IMR-90 (cell line): ENCODE data around the gene ABCC5. TPM values are rescaled to one million over a fixed set of nuclear protein-coding genes. Genes with fewer than 3 reads are reported as not detected.

Source experiments
- ATAC-seq: fragments of 200-7000 bp; cut with Tn5 transposase; 2 replicates; pipeline ENCODE4 v1.9.1; 2020; ENCODE audit warnings: low read depth, mild to moderate bottlenecking, moderate library complexity
- BruUV-seq: library from RNA; stranded (reverse); fragments of 400-500 nt; replicated peaks from 2 replicates; lab custom pipeline; 2021; lab: Mats Ljungman, UMichigan
- CTCF ChIA-PET: fragments of 300-600 bp; formaldehyde crosslinking; extraction: SDS; loops from one replicate; lab custom pipeline; 2021; ENCODE audit warnings: antibody characterized with exemption; lab: Yijun Ruan, JAX
- POLR2A ChIA-PET: fragments of 300-600 bp; sonication (Branson Sonifier 250); formaldehyde crosslinking; loops from one replicate; lab custom pipeline; 2022; ENCODE audit warnings: antibody characterized with exemption; ENCODE audit not compliant: unreplicated experiment; lab: Charles Lee
- DNase-seq: peaks from one replicate; pipeline ENCODE4 v3.0.0; 2013
- H2AFZ ChIP-seq: replicated peaks from 2 replicates; pipeline ENCODE3; 2013; ENCODE audit warnings: low read length, mild to moderate bottlenecking; ENCODE audit not compliant: poor library complexity
- H2AK5ac ChIP-seq: 2 replicates; pipeline ENCODE4 v1.6.1; 2013; ENCODE audit warnings: low read depth, low read length, inconsistent platforms
- H2AK9ac ChIP-seq: replicated peaks from 2 replicates; pipeline ENCODE3; 2013; ENCODE audit warnings: mild to moderate bottlenecking, low read depth, low read length, moderate library complexity; ENCODE audit not compliant: poor library complexity
- H2BK120ac ChIP-seq: 2 replicates; pipeline ENCODE4 v1.6.1; 2013; ENCODE audit warnings: low read depth, low read length, inconsistent platforms
- H2BK15ac ChIP-seq: 3 replicates; pipeline ENCODE4 v1.6.1; 2013; ENCODE audit warnings: low read depth, low read length, inconsistent platforms
- H2BK20ac ChIP-seq: 2 replicates; pipeline ENCODE4 v1.6.1; 2013; ENCODE audit warnings: low read depth, mild to moderate bottlenecking, inconsistent platforms, low read length, moderate library complexity
- H2BK5ac ChIP-seq: 2 replicates; pipeline ENCODE4 v1.6.1; 2013; ENCODE audit warnings: mild to moderate bottlenecking, low read depth, low read length, inconsistent platforms; ENCODE audit not compliant: poor library complexity, severe bottlenecking
- H3K14ac ChIP-seq: replicated peaks from 2 replicates; pipeline ENCODE4 v1.6.1; 2013; ENCODE audit warnings: low read depth, low read length, inconsistent platforms
- H3K18ac ChIP-seq: 2 replicates; pipeline ENCODE4 v1.6.1; 2013; ENCODE audit warnings: low read depth, low read length, control low read depth
- H3K23ac ChIP-seq: 2 replicates; pipeline ENCODE4 v1.6.1; 2013; ENCODE audit warnings: low read depth, low read length, inconsistent platforms
- H3K27ac ChIP-seq: 2 replicates; pipeline ENCODE4 v1.5.1; 2013; ENCODE audit warnings: mild to moderate bottlenecking, control low read depth, low read length; ENCODE audit not compliant: insufficient read depth
- H3K27me3 ChIP-seq: 2 replicates; pipeline ENCODE4 v1.6.1; 2013; ENCODE audit warnings: low read length; ENCODE audit not compliant: control insufficient read depth, insufficient read depth
- H3K36me3 ChIP-seq: 2 replicates; pipeline ENCODE4 v1.6.1; 2013; ENCODE audit warnings: low read length, mixed read lengths; ENCODE audit not compliant: control insufficient read depth, insufficient read depth
- H3K4ac ChIP-seq: 2 replicates; pipeline ENCODE4 v1.6.1; 2013; ENCODE audit warnings: low read depth, low read length, inconsistent platforms
- H3K4me1 ChIP-seq: 2 replicates; pipeline ENCODE4 v1.6.1; 2013; ENCODE audit warnings: low read length, mixed read lengths; ENCODE audit not compliant: control insufficient read depth, insufficient read depth
- H3K4me2 ChIP-seq: 2 replicates; pipeline ENCODE4 v1.6.1; 2013; ENCODE audit warnings: low read depth, mild to moderate bottlenecking, control low read depth, low read length, moderate library complexity
- H3K4me3 ChIP-seq: 2 replicates; pipeline ENCODE4 v1.5.1; 2013; ENCODE audit warnings: low read depth, mild to moderate bottlenecking, control low read depth, low read length, moderate library complexity; ENCODE audit not compliant: insufficient read depth
- H3K56ac ChIP-seq: 2 replicates; pipeline ENCODE4 v1.6.1; 2013; ENCODE audit warnings: low read length, inconsistent platforms; ENCODE audit not compliant: insufficient read depth; ENCODE audit errors: extremely low read depth
- H3K79me1 ChIP-seq, 2 experiments: 2 replicates each; pipeline ENCODE4 v1.6.1; 2013; ENCODE audit warnings: low read length in 2 of 2, inconsistent platforms in 1 of 2, low read depth in 1 of 2
- H3K9ac ChIP-seq: 2 replicates; pipeline ENCODE4 v1.6.1; 2013; ENCODE audit warnings: low read depth, low read length, control low read depth
- H3K9me1 ChIP-seq: 2 replicates; pipeline ENCODE4 v1.6.1; 2013; ENCODE audit warnings: low read length, inconsistent platforms; ENCODE audit not compliant: insufficient read depth
- H3K9me3 ChIP-seq: 2 replicates; pipeline ENCODE4 v1.6.1; 2013; ENCODE audit warnings: low read length; ENCODE audit not compliant: control insufficient read depth, insufficient read depth
- H4K20me1 ChIP-seq: 2 replicates; pipeline ENCODE4 v1.6.1; 2013; ENCODE audit warnings: low read length, inconsistent platforms; ENCODE audit not compliant: insufficient read depth
- H4K5ac ChIP-seq: 2 replicates; pipeline ENCODE4 v1.6.1; 2013; ENCODE audit warnings: mild to moderate bottlenecking, low read depth, low read length, control low read depth
- H4K8ac ChIP-seq, 2 experiments: 2 replicates each; pipeline ENCODE4 v1.6.1; 2013; ENCODE audit warnings: low read depth in 2 of 2, low read length in 2 of 2, control low read depth in 1 of 2, inconsistent platforms in 1 of 2
- H4K91ac ChIP-seq: 2 replicates; pipeline ENCODE4 v1.6.1; 2013; ENCODE audit warnings: low read depth, low read length, inconsistent platforms; ENCODE audit not compliant: insufficient read depth
- BHLHE40 ChIP-seq: fragments of 150-350 bp; IDR thresholded peaks from 2 replicates; pipeline ENCODE4 v1.6.1; 2016; ENCODE audit warnings: mild to moderate bottlenecking, low read depth, low read length
- CEBPB ChIP-seq: IDR thresholded peaks from 2 replicates; pipeline ENCODE4 v1.6.1; 2012; ENCODE audit warnings: low read depth, low read length, improper control_type of control experiment
- CHD1 ChIP-seq: IDR thresholded peaks from 2 replicates; pipeline ENCODE4 v1.6.1; 2012; ENCODE audit warnings: low read depth, low read length, improper control_type of control experiment
- FOS ChIP-seq: fragments of 150-350 bp; IDR thresholded peaks from 2 replicates; pipeline ENCODE4 v1.6.1; 2016; ENCODE audit warnings: low read depth, low read length
- MAFK ChIP-seq: IDR thresholded peaks from 2 replicates; pipeline ENCODE4 v1.6.1; 2012; ENCODE audit warnings: low read depth, low read length, improper control_type of control experiment
- MAZ ChIP-seq: IDR thresholded peaks from 2 replicates; pipeline ENCODE4 v1.6.1; 2012; ENCODE audit warnings: low read depth, mild to moderate bottlenecking, low read length, improper control_type of control experiment, moderate library complexity, borderline replicate concordance
- MXI1 ChIP-seq: IDR thresholded peaks from 2 replicates; pipeline ENCODE4 v1.6.1; 2012; ENCODE audit warnings: low read depth, mild to moderate bottlenecking, low read length, moderate library complexity, borderline replicate concordance
- NFE2L2 ChIP-seq: fragments of 150-350 bp; IDR thresholded peaks from 2 replicates; pipeline ENCODE4 v1.6.1; 2016; ENCODE audit warnings: low read depth, mild to moderate bottlenecking, low read length
- POLR2A ChIP-seq: IDR thresholded peaks from 2 replicates; pipeline ENCODE4 v1.6.1; 2012; ENCODE audit warnings: mild to moderate bottlenecking, low read depth, low read length
- RAD21 ChIP-seq: IDR thresholded peaks from 2 replicates; pipeline ENCODE4 v1.6.1; 2012; ENCODE audit warnings: low read length, improper control_type of control experiment
- RCOR1 ChIP-seq: IDR thresholded peaks from 2 replicates; pipeline ENCODE4 v1.6.1; 2012; ENCODE audit warnings: mild to moderate bottlenecking, low read length, improper control_type of control experiment; ENCODE audit not compliant: insufficient replicate concordance
- RFX5 ChIP-seq: IDR thresholded peaks from 2 replicates; pipeline ENCODE4 v1.8.0; 2012; ENCODE audit warnings: low read depth, mild to moderate bottlenecking, low read length, moderate library complexity
- SMC3 ChIP-seq: fragments of 150-350 bp; IDR thresholded peaks from 2 replicates; pipeline ENCODE4 v1.6.1; 2016; ENCODE audit warnings: low read depth, mild to moderate bottlenecking, antibody characterized with exemption, low read length, moderate library complexity
- WGBS, 2 experiments: methylation state at CpG; one replicate each; pipeline versions ENCODE4 v1.1.5 to v1.1.7; 2013; ENCODE audit warnings: missing lambda C conversion rate in 2 of 2; ENCODE audit not compliant: insufficient read length in 1 of 2; ENCODE audit errors: extremely low coverage in 2 of 2; 5-methylcytosine and 5-hydroxymethylcytosine counted together
- dilution Hi-C: fragments of 300-500 bp; cut with HindIII; formaldehyde crosslinking; loops from one replicate; pipeline ENCODE4 v1.14.3; 2018; ENCODE audit warnings: low sequenced_read_pairs; ENCODE audit not compliant: unreplicated experiment
- in situ Hi-C: fragments of 300-500 bp; cut with MboI; formaldehyde crosslinking; loops from 3 replicates; pipeline ENCODE4 v1.14.3; 2019; ENCODE audit warnings: low sequenced_read_pairs, inconsistent platforms, mixed read lengths
- intact Hi-C: fragments of 100-400 bp; cut with micrococcal nuclease; formaldehyde crosslinking; loops from 2 replicates; pipeline ENCODE4 v1.10.0; 2022
- polyA plus RNA-seq, 3 experiments: library from polyadenylated mRNA; depleted of rRNA; stranded (reverse); fragments of >200 nt; gene quantifications; 2 replicates each; pipeline ENCODE4 v1.2.3, GENCODE V29; 2012; ENCODE audit warnings: low replicate concordance in 1 of 3
- total RNA-seq: library from RNA; depleted of rRNA; stranded (reverse); fragments of >200 nt; gene quantifications from 2 replicates; pipeline ENCODE4 v1.2.3, GENCODE V29; 2012
- TF ChIP-seq, protein P1 (sequence below): fragments of 150-350 bp; IDR thresholded peaks from 2 replicates; pipeline ENCODE4 v1.6.1; 2016; ENCODE audit warnings: low read depth, mild to moderate bottlenecking, low read length, moderate library complexity, borderline replicate concordance
- TF ChIP-seq, protein P2 (sequence below): fragments of 150-350 bp; IDR thresholded peaks from 2 replicates; pipeline ENCODE4 v1.6.1; 2017; ENCODE audit warnings: mild to moderate bottlenecking, antibody characterized with exemption, low read length, low read depth
- TF ChIP-seq, protein P3 (sequence below): conservative IDR thresholded peaks from 2 replicates; pipeline ENCODE4 v1.5.1; 2012; ENCODE audit warnings: mild to moderate bottlenecking, low read depth, low read length, improper control_type of control experiment

ABCC5 gene
- total and polyA plus RNA-seq, 2 of the 4 experiments (the other 2 are of a cell fraction): 8.4 to 17.7 TPM

DNA sequence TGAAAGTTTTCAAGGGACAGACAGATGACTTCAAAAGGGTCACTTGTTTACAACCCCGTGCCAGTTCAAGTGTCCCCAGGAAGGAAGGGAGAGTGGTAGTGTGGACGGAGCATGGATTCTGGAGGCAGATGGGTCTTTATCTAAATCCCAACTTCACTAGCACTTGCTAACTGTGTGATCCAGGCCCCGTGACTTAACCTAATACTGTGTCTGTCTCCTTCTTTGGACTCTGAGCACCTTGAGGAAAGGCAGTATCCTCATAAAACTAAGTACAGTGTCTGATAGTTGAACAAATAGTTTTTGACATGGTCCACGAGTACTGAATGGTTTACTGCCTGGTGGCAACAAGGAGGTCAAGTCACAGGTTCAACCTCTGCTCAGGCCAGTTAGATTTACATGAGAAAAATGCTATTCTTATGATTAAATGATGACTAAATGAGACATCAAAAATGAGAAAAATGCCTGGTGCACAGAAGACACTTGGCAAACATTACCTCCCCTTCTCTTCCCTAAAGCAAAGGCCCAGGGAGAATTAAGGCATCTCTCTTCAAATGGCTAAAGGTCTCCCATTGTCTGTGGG lies 48.9 kb downstream of the ABCC5 start:
- WGBS, 2 experiments: no CpG with 5 or more reads among the region's 4 CpGs
- Histone ChIP-seq H2BK5ac (no peak overlapping the region), H3K9ac (no peak overlapping the region), H3K9me3 (no peaks in the 10 kb centered on the region), H3K79me1 (no peaks in the 10 kb centered on the region), H3K27me3 (no peaks in the 10 kb centered on the region), H3K36me3 (peaks cover 44% of the 10 kb centered on the region), H2AK9ac (peak overlapping the region; percentile 20), H3K14ac (no peak overlapping the region), H2BK15ac (no peak overlapping the region), H3K4ac (no peak overlapping the region), H2AFZ (no peak overlapping the region), H2BK20ac (no peak overlapping the region), H4K20me1 (no peaks in the 10 kb centered on the region), H3K4me3 (no peak overlapping the region), H3K4me1 (peaks cover 3% of the 10 kb centered on the region; the same call in 1 of the 2 replicates), H4K8ac (no peak overlapping the region), H3K56ac (no peak overlapping the region), H3K27ac (no peak overlapping the region), H4K5ac (no peak overlapping the region), H2BK120ac (no peak overlapping the region), H3K4me2 (no peak overlapping the region), H3K23ac (no peak overlapping the region), H3K18ac (no peak overlapping the region), H4K91ac (no peak overlapping the region), H2AK5ac (no peak overlapping the region), H3K9me1 (peaks cover 4% of the 10 kb centered on the region; the same call in 1 of the 2 replicates)
- in situ Hi-C loops: no loop called here
- intact Hi-C loops: no loop called here
- no TSS peak for BruUV-seq
- dilution Hi-C loops: no loop called here
- POLR2A ChIA-PET: no interaction called here
- TF ChIP-seq, protein P1, sequence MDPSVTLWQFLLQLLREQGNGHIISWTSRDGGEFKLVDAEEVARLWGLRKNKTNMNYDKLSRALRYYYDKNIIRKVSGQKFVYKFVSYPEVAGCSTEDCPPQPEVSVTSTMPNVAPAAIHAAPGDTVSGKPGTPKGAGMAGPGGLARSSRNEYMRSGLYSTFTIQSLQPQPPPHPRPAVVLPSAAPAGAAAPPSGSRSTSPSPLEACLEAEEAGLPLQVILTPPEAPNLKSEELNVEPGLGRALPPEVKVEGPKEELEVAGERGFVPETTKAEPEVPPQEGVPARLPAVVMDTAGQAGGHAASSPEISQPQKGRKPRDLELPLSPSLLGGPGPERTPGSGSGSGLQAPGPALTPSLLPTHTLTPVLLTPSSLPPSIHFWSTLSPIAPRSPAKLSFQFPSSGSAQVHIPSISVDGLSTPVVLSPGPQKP: no peak
- TF ChIP-seq RFX5: no peak
- TF ChIP-seq BHLHE40: no peak
- TF ChIP-seq, protein P2, sequence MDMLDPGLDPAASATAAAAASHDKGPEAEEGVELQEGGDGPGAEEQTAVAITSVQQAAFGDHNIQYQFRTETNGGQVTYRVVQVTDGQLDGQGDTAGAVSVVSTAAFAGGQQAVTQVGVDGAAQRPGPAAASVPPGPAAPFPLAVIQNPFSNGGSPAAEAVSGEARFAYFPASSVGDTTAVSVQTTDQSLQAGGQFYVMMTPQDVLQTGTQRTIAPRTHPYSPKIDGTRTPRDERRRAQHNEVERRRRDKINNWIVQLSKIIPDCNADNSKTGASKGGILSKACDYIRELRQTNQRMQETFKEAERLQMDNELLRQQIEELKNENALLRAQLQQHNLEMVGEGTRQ: no peak
- TF ChIP-seq POLR2A: no peak
- no peak for TF ChIP-seq SMC3
- TF ChIP-seq NFE2L2: no peak
- no peak for TF ChIP-seq FOS
- TF ChIP-seq, protein P3, sequence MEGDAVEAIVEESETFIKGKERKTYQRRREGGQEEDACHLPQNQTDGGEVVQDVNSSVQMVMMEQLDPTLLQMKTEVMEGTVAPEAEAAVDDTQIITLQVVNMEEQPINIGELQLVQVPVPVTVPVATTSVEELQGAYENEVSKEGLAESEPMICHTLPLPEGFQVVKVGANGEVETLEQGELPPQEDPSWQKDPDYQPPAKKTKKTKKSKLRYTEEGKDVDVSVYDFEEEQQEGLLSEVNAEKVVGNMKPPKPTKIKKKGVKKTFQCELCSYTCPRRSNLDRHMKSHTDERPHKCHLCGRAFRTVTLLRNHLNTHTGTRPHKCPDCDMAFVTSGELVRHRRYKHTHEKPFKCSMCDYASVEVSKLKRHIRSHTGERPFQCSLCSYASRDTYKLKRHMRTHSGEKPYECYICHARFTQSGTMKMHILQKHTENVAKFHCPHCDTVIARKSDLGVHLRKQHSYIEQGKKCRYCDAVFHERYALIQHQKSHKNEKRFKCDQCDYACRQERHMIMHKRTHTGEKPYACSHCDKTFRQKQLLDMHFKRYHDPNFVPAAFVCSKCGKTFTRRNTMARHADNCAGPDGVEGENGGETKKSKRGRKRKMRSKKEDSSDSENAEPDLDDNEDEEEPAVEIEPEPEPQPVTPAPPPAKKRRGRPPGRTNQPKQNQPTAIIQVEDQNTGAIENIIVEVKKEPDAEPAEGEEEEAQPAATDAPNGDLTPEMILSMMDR: no peak
- no peak for TF ChIP-seq RAD21
- no peak for TF ChIP-seq CEBPB
- TF ChIP-seq CHD1: no peak
- no peak for TF ChIP-seq RCOR1
- TF ChIP-seq MAZ: no peak
- no peak for TF ChIP-seq MXI1
- TF ChIP-seq MAFK: no peak
- DNase-seq (peak; percentile 17), ATAC-seq (peak; percentile 48; the same call in 1 of the 2 replicates)
- CTCF ChIA-PET: no interaction called here
